ENCODE measurements around the gene LMCD1.

Gene LMCD1, protein sequence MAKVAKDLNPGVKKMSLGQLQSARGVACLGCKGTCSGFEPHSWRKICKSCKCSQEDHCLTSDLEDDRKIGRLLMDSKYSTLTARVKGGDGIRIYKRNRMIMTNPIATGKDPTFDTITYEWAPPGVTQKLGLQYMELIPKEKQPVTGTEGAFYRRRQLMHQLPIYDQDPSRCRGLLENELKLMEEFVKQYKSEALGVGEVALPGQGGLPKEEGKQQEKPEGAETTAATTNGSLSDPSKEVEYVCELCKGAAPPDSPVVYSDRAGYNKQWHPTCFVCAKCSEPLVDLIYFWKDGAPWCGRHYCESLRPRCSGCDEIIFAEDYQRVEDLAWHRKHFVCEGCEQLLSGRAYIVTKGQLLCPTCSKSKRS

GRCh38 chr3:8501371-8502131 lies at the start of gene LMCD1:
TSS of gene LMCD1 (plus strand) at chr3:8501823. CDS start at chr3:8501939, 116 bp downstream.
- DNase-seq (ENCODE audit: low read depth in 1 of 2, low spot score in 1 of 2): peak; percentile 41 to 72

DNA sequence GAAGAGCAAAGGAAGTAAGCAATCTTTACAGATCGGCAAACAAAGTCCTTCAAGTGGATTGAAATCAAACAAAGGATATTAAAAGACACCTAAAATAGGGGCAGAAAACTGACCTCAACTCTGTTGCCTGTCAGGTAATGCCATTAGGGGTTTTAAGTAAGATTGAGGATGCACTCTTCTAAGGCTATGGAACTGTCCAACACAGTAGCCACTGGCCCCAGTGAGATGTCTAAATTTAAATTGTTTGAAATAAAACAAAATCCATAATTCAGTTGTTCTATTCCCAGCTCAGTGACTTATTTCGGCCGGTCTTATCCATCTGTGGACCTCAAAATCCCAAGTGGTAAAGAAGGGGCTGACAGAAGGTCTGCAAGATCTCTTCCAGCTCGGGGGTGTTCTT lies 49.5 kb upstream of the LMCD1 start:
- DNase-seq (ENCODE audit: low read depth in 1 of 2, low spot score in 1 of 2): no peak

- no peak for DNase-seq (ENCODE audit: low read depth in 1 of 2, low spot score in 1 of 2)
Measured at GRCh38 chr3:8453153-8453552, 48.5 kb upstream of the LMCD1 start.

GRCh38 chr3:8455526-8456411 lies 45.9 kb upstream of the LMCD1 start:
- DNase-seq (ENCODE audit: low read depth in 1 of 2, low spot score in 1 of 2): no peak

- DNase-seq (ENCODE audit: low read depth in 1 of 2, low spot score in 1 of 2): no peak
Measured at GRCh38 chr3:8456412-8456811, 45.2 kb upstream of the LMCD1 start.

DNA sequence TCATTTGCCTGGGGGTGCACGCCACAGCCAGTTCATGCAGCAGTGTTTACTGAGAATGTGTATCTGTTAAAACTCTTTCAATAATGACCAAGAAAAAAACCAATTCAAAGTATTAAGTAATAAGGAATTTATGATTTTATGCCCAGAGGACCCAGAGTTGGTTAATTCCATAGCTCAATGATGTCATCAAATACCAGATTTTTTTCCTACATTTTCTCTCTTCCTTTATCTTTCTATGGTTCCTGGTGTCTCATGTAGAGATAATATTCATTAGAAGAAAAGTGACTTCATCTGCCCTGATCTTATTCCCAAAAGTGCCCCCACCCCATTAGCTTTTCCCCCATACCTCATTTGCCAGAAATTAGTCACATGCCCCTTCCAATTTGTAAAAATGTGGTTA lies 44.6 kb upstream of the LMCD1 start:
- no peak for DNase-seq (ENCODE audit: low read depth in 1 of 2, low spot score in 1 of 2)

DNA sequence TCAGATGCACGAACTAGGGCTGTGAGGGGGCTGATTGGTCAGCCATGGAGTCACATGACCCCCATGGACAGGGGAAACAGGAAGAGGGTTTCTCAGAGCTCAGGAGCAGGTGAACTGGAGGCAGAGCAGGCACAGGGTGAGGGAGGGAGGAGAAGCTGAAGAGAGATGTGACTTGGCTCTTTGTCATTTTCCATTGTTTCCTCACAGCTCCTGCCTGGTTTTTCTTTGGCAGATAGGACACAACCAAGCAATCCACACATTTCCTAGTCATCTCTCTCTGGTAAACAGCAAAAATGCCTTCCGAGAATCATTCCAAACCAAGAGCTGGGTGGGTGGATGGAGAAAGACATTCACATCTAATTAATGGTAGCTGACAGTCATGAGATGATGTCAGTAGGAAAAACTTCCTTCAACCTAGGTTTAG lies 43.4 kb upstream of the LMCD1 start:
- DNase-seq (ENCODE audit: low read depth in 1 of 2, low spot score in 1 of 2): no peak

DNA sequence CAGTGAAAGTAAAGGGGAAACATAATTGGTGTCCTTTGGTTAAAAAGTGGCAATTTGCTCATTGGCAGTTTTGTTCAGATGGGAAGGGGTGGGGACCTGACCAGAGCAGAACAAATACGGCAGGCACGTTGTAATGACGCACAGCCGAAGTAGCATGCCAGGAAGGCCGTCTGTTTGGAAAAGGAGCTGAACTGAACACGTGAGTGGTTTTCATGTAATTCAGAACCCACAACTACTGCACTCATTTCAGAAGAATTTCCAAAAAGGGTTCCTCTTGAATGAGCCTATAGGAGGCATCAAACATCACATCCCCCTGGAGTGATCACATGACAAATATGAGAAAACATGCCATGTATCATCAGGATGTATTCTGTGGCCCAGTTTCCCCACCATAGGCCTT lies 42.9 kb upstream of the LMCD1 start:
- DNase-seq (ENCODE audit: low read depth in 1 of 2, low spot score in 1 of 2): no peak

GRCh38 chr3:8460050-8460708 lies 41.4 kb upstream of the LMCD1 start:
- no peak for DNase-seq (ENCODE audit: low read depth in 1 of 2, low spot score in 1 of 2)

GRCh38 chr3:8460815-8461456 lies 40.7 kb upstream of the LMCD1 start:
- DNase-seq (ENCODE audit: low read depth in 1 of 2, low spot score in 1 of 2): no peak

- DNase-seq (ENCODE audit: low read depth in 1 of 2, low spot score in 1 of 2): no peak
Measured at GRCh38 chr3:8464668-8465067, 37.0 kb upstream of the LMCD1 start.

- no peak for DNase-seq (ENCODE audit: low read depth in 1 of 2, low spot score in 1 of 2)
Measured at GRCh38 chr3:8466526-8466925, 35.1 kb upstream of the LMCD1 start.

- DNase-seq (ENCODE audit: low read depth in 1 of 2, low spot score in 1 of 2): no peak
Measured at GRCh38 chr3:8470801-8471200, 30.8 kb upstream of the LMCD1 start.

DNA sequence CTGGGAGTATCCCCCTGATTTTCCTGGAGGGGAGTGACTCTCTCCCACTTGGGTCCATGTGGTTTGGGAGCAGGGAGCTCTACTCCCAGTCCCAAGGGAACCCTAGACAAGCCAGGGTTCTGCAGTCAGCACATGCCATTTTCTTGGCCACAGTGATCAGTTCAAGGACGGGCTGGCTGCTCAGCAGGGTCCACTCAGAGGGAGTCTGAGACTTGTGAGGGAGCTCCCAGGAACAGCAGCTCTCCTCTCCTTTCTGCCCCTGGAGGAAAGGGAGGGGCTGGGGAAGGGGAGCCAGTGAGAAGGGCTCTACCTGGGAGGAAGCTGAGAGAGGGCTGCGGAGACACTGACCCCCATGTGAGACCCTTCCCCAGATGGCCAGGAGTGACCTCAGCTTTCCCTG lies 29.1 kb upstream of the LMCD1 start:
- DNase-seq (ENCODE audit: low read depth in 1 of 2, low spot score in 1 of 2): no peak

- DNase-seq (ENCODE audit: low read depth in 1 of 2, low spot score in 1 of 2): no peak
Measured at GRCh38 chr3:8473029-8473428, 28.6 kb upstream of the LMCD1 start.

- no peak for DNase-seq (ENCODE audit: low read depth in 1 of 2, low spot score in 1 of 2)
Measured at GRCh38 chr3:8473990-8474389, 27.6 kb upstream of the LMCD1 start.

GRCh38 chr3:8474991-8475390 lies 26.6 kb upstream of the LMCD1 start:
- DNase-seq (ENCODE audit: low read depth in 1 of 2, low spot score in 1 of 2): no peak

- DNase-seq (ENCODE audit: low read depth in 1 of 2, low spot score in 1 of 2): no peak
Measured at GRCh38 chr3:8480699-8481098, 20.9 kb upstream of the LMCD1 start.

DNA sequence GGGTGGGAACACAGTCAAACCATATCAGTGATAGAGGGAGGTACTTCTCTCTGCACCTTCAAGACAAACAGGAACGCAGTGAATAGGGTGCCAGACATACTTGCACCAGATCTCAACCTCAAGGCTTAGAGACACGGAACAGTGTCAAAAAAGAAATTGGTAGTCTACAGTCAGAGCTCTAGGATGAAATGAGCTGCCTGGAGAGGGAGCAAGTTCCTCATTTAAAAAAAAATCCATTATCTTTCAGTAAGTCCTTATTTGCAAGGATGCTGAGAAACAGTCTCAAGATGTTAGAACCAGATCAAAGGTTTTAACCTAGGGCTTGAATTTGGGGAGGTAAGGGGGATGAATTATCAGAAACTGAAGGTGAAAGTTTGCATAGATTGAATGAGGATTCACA lies 20.2 kb upstream of the LMCD1 start:
- no peak for DNase-seq (ENCODE audit: low read depth in 1 of 2, low spot score in 1 of 2)

GRCh38 chr3:8482263-8482662 lies 19.4 kb upstream of the LMCD1 start:
- no peak for DNase-seq (ENCODE audit: low read depth in 1 of 2, low spot score in 1 of 2)

Data from activated CD4-positive, alpha-beta T cell treated with anti-CD3 and anti-CD28 coated beads, Interleukin-2, amount 50 U/mL, for 24 hours (primary cell).